Upper lobe of left lung (tissue), 4 donors: ENCODE results near the gene SIPA1L2.

Experiments
- CTCF ChIP-seq, 6 experiments: fragments of 450-650 bp in 4 of 6; fragments of 200-600 bp in 2 of 6; sonication (generic) in 2 of 6; IDR thresholded peaks; one replicate each; pipeline ENCODE4 v1.5.1; 2016 to 2019; ENCODE audit warnings: antibody characterized with exemption in 6 of 6
- POLR2A ChIP-seq, 4 donors: fragments of 450-650 bp; IDR thresholded peaks; one replicate each; pipeline ENCODE4 v1.5.1; 2016 to 2017; ENCODE audit warnings: antibody characterized with exemption in 4 of 4, mild to moderate bottlenecking in 2 of 4

DNA sequence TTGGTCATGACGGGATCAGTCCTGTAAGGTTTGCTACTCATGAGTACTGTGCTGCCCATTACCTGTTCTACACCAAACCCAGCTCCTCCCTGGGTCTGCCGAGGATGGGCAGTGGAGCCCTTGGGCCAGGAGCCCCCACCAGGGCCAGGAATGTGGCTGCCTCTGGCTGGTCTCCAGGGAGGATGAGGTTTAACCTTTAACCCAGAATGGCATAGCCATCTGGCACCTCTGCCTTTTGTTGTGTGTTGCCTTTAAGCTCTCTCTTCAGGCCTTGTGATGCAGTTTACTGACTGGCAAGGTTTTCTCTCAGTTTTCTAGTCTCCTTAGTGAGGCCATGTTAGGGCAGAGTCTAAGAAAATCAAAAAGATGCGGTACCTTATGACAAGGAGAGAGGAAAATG is 38.6 kb downstream of the SIPA1L2 start:
- TF ChIP-seq CTCF (IDR thresholded peaks at IDR 0.05) = no peak
- TF ChIP-seq POLR2A (IDR thresholded peaks at IDR 0.05) = no peak
